HepG2 (cell line): ENCODE data around the gene ZSCAN26. TPM values are rescaled to one million over a fixed set of nuclear protein-coding genes. Genes with fewer than 3 reads are reported as not detected.
A peak's percentile ranks its signal among the peaks of the same experiment; 100 is the strongest.

ENCODE experiments used
- CREM ChIP-seq, 2 experiments: sonication (generic) in 1 of 2; formaldehyde crosslinking in 1 of 2; IDR thresholded peaks; 2 replicates each; pipeline versions ENCODE4 v1.4.0 to v1.6.1; 2016 to 2020; ENCODE audit warnings: antibody characterized with exemption in 1 of 2, mild to moderate bottlenecking in 1 of 2, missing genetic modification reagents in 1 of 2
- DNMT3B ChIP-seq: conservative IDR thresholded peaks from 2 replicates; pipeline ENCODE4 v1.6.1; 2016; ENCODE audit warnings: missing biosample characterization, control low read depth
- GABPB1 ChIP-seq: IDR thresholded peaks from 2 replicates; pipeline ENCODE4 v1.6.1; 2016; ENCODE audit warnings: mild to moderate bottlenecking, missing genetic modification reagents, moderate library complexity, missing compliant biosample characterization
- HHEX ChIP-seq: IDR thresholded peaks from 2 replicates; pipeline ENCODE4 v1.6.1; 2016; ENCODE audit warnings: control low read depth
- HNF4G ChIP-seq, 2 experiments: sonication (generic) in 1 of 2; formaldehyde crosslinking in 1 of 2; IDR thresholded peaks; 2 replicates each; pipeline versions ENCODE4 v1.4.0 to v1.6.1; 2011 to 2020; ENCODE audit warnings: borderline replicate concordance in 2 of 2, low read depth in 2 of 2, mild to moderate bottlenecking in 2 of 2, low read length in 1 of 2, missing genetic modification reagents in 1 of 2, moderate library complexity in 1 of 2
- HNRNPUL1 ChIP-seq: fragments of 200-400 bp; formaldehyde crosslinking; IDR thresholded peaks from 2 replicates; pipeline ENCODE4 v1.6.1; 2017; ENCODE audit warnings: low read depth, mild to moderate bottlenecking, low read length, moderate library complexity
- HOXA3 ChIP-seq: sonication (generic); formaldehyde crosslinking; IDR thresholded peaks from 2 replicates; pipeline ENCODE4 v1.5.0; 2020; ENCODE audit warnings: missing genetic modification reagents
- KMT2A ChIP-seq: sonication (generic); formaldehyde crosslinking; IDR thresholded peaks from 2 replicates; pipeline ENCODE4 v1.4.0; 2020; ENCODE audit warnings: missing genetic modification reagents
- NFYB ChIP-seq: sonication (generic); formaldehyde crosslinking; IDR thresholded peaks from 2 replicates; pipeline ENCODE4 v1.4.0; 2020; ENCODE audit warnings: missing genetic modification reagents
- RAD51 ChIP-seq: fragments of 450-650 bp; IDR thresholded peaks from 2 replicates; pipeline ENCODE4 v1.6.1; 2016; ENCODE audit warnings: borderline replicate concordance
- SETDB1 ChIP-seq: sonication (generic); formaldehyde crosslinking; IDR thresholded peaks from 2 replicates; pipeline ENCODE4 v1.5.1; 2020; ENCODE audit warnings: missing genetic modification reagents, mild to moderate bottlenecking, borderline replicate concordance
- SMC3 ChIP-seq: IDR thresholded peaks from 2 replicates; pipeline ENCODE4 v1.6.1; 2011; ENCODE audit warnings: low read length, improper control_type of control experiment
- SOX13 ChIP-seq, 3 experiments: fragments of 450-650 bp in 1 of 3; sonication (generic) in 1 of 3; formaldehyde crosslinking in 1 of 3; IDR thresholded peaks in 2 of 3; conservative IDR thresholded peaks in 1 of 3; 2 replicates each; pipeline versions ENCODE4 v1.5.0 to v1.6.1; 2016 to 2020; ENCODE audit warnings: antibody characterized with exemption in 1 of 3, mild to moderate bottlenecking in 1 of 3, missing compliant biosample characterization in 1 of 3, missing genetic modification reagents in 1 of 3, moderate library complexity in 1 of 3
- STAT5B ChIP-seq: sonication (generic); formaldehyde crosslinking; IDR thresholded peaks from 2 replicates; pipeline ENCODE4 v1.4.0; 2020; ENCODE audit warnings: missing genetic modification reagents
- SUZ12 ChIP-seq: fragments of 150-350 bp; IDR thresholded peaks from 2 replicates; pipeline ENCODE4 v1.6.1; 2014; ENCODE audit warnings: low read depth, low read length
- TBX2 ChIP-seq: sonication (generic); formaldehyde crosslinking; IDR thresholded peaks from 2 replicates; pipeline ENCODE4 v1.5.0; 2020; ENCODE audit warnings: missing genetic modification reagents, mild to moderate bottlenecking, borderline replicate concordance
- TOE1 ChIP-seq: sonication (generic); formaldehyde crosslinking; IDR thresholded peaks from 2 replicates; pipeline ENCODE4 v1.4.0; 2020; ENCODE audit warnings: mild to moderate bottlenecking, missing genetic modification reagents
- ZC3H4 ChIP-seq: sonication (generic); formaldehyde crosslinking; IDR thresholded peaks from 2 replicates; pipeline ENCODE4 v1.4.0; 2020; ENCODE audit warnings: missing genetic modification reagents, borderline replicate concordance
- ZSCAN21 ChIP-seq: sonication (generic); formaldehyde crosslinking; IDR thresholded peaks from 2 replicates; pipeline ENCODE4 v1.8.0; 2022; ENCODE audit warnings: mild to moderate bottlenecking, missing genetic modification reagents, moderate library complexity, borderline replicate concordance
- polyA plus RNA-seq, 8 experiments: library from polyadenylated mRNA; depleted of rRNA in 3 of 8; stranded (reverse) in 7 of 8; unstranded in 1 of 8; fragments of >200 nt; fragmentation: Illumina TruSeq in 4 of 8; extraction: Trizol in 4 of 8; gene quantifications; 2 replicates each; pipeline versions ENCODE4 v1.2.1 to v1.2.3, GENCODE V29; 2011 to 2016; ENCODE audit warnings: low read depth in 4 of 8, missing spikeins in 1 of 8, mixed read lengths in 1 of 8; ENCODE audit not compliant: insufficient read depth in 1 of 8
- total RNA-seq, 5 experiments: library from RNA; depleted of rRNA; stranded (reverse); fragments of >200 nt; fragmentation: Illumina TruSeq; extraction: Trizol; gene quantifications; 2 replicates each; pipeline ENCODE4 v1.2.3, GENCODE V29; 2016; ENCODE audit warnings: low read depth in 1 of 5
- TF ChIP-seq, protein P1 (sequence below): sonication (generic); formaldehyde crosslinking; IDR thresholded peaks from 2 replicates; pipeline ENCODE4 v1.4.0; 2020; ENCODE audit warnings: missing genetic modification reagents
- TF ChIP-seq, protein P2 (sequence below): IDR thresholded peaks from 2 replicates; pipeline ENCODE4 v1.6.1; 2016; ENCODE audit warnings: missing genetic modification reagents, missing compliant biosample characterization
- TF ChIP-seq, protein P3 (sequence below): sonication (generic); formaldehyde crosslinking; IDR thresholded peaks from 2 replicates; pipeline ENCODE4 v1.8.0; 2022; ENCODE audit warnings: mild to moderate bottlenecking, missing genetic modification reagents, moderate library complexity
- TF ChIP-seq, protein P4 (sequence below): sonication (generic); formaldehyde crosslinking; IDR thresholded peaks from 2 replicates; pipeline ENCODE4 v1.5.0; 2020; ENCODE audit warnings: mild to moderate bottlenecking, low read depth, missing genetic modification reagents, borderline replicate concordance
- TF ChIP-seq, protein P5 (sequence below): sonication (generic); formaldehyde crosslinking; conservative IDR thresholded peaks from 2 replicates; pipeline ENCODE4 v1.8.0; 2022; ENCODE audit warnings: low read depth, missing genetic modification reagents

The ZSCAN26 gene
- total and polyA plus RNA-seq, 2 of the 13 experiments (the other 11 are each of a cell fraction or from before 2014, with no cell fraction given), result 12.0 to 15.6 TPM

DNA sequence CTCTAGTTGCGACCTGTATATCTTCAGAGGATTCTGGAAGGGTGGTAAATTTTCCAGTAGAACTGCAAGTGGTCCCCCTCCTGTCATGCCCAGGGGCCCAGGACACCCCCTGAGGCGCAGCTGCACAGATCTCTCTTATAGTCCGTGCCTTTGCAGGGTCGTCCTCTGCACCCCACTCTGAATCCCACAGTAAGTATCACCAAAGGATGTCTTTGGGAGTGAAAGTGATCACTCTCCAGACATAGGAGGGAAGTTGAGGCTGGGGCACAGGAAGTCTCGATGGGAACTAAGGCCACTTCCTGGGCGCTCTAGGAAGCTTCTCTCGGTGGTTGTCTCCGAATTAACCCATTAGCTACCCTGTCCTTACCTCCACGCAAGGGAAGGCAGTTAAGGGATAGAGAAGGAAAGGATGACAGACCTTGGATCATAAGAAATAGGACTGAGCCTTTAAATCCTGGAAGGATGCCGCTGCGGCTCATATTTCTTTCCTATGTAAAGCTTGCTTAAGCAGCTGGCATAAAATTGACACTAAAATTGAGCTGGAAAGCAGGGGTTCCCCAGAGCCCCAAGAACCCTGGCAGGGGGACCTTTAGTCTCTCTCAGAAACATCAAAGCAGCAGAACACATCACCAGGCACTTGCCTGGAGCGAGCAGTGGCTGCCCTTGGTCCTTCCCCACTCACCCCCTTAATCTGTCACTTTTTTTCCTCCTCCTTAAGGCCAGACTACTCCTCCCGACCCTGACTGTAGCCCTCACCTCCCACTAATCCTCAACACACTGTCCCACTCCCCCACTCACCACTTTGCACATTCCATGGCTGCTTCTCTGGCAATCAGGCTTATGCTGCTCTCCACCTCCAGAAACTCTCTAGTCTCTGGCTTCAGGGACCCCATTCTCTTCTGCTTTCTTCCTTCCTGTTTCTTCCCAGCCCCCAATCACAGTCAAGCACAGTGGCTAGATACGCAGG is 14.7 kb upstream of the ZSCAN26 start, which contains the start of gene ZKSCAN4 (continued):
- TF ChIP-seq, protein P1, sequence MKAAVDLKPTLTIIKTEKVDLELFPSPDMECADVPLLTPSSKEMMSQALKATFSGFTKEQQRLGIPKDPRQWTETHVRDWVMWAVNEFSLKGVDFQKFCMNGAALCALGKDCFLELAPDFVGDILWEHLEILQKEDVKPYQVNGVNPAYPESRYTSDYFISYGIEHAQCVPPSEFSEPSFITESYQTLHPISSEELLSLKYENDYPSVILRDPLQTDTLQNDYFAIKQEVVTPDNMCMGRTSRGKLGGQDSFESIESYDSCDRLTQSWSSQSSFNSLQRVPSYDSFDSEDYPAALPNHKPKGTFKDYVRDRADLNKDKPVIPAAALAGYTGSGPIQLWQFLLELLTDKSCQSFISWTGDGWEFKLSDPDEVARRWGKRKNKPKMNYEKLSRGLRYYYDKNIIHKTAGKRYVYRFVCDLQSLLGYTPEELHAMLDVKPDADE, result no peak
- no peak for TF ChIP-seq SETDB1
- peak; percentile 89 for TF ChIP-seq KMT2A
- peak; percentile 82 for TF ChIP-seq CREM (IDR thresholded peaks at IDR 0.05)
- TF ChIP-seq CREM (CRISPR knock-in tag; IDR thresholded peaks at IDR 0.05), result no peak
- 0 out of 2 replicates have a peak, but pooled peaks have one; percentile 38 for TF ChIP-seq DNMT3B (CRISPR knock-in tag)
- no peak for TF ChIP-seq HNRNPUL1
- peak; percentile 85 for TF ChIP-seq HOXA3 (CRISPR knock-in tag)
- no peak for TF ChIP-seq SUZ12
- no peak for TF ChIP-seq RAD51
- no peak; the same call in 1 of the 2 replicates for TF ChIP-seq TOE1
- TF ChIP-seq STAT5B (CRISPR knock-in tag), result no peak
- peak; percentile 95 for TF ChIP-seq GABPB1 (CRISPR knock-in tag)
- TF ChIP-seq, protein P2, sequence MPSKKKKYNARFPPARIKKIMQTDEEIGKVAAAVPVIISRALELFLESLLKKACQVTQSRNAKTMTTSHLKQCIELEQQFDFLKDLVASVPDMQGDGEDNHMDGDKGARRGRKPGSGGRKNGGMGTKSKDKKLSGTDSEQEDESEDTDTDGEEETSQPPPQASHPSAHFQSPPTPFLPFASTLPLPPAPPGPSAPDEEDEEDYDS, result peak; percentile 65; the same call in 1 of the 2 replicates
- TF ChIP-seq NFYB (CRISPR knock-in tag), result no peak
- TF ChIP-seq TBX2 (CRISPR knock-in tag), result peak; percentile 10; the same call in 1 of the 2 replicates
- no peak for TF ChIP-seq ZC3H4 (CRISPR knock-in tag)
- TF ChIP-seq SOX13 (IDR thresholded peaks at IDR 0.05), result no peak
- peak in 1 of 2 experiments; percentile 63; a peak in 2 of 4 replicates for TF ChIP-seq SOX13 (CRISPR knock-in tag; conservative IDR thresholded peaks at IDR 0.05 in 1 of 2, IDR thresholded peaks at IDR 0.05 in 1 of 2)
- TF ChIP-seq, protein P3, sequence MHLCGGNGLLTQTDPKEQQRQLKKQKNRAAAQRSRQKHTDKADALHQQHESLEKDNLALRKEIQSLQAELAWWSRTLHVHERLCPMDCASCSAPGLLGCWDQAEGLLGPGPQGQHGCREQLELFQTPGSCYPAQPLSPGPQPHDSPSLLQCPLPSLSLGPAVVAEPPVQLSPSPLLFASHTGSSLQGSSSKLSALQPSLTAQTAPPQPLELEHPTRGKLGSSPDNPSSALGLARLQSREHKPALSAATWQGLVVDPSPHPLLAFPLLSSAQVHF (CRISPR knock-in tag), result no peak
- TF ChIP-seq HNF4G (IDR thresholded peaks at IDR 0.05; ENCODE audit: borderline replicate concordance, low read depth, low read length), result peak; percentile 57; the same call in 1 of the 2 replicates
- TF ChIP-seq HNF4G (CRISPR knock-in tag; IDR thresholded peaks at IDR 0.05; ENCODE audit: borderline replicate concordance, low read depth), result 0 out of 2 replicates have a peak, but pooled peaks have one; percentile 44
- TF ChIP-seq ZSCAN21 (CRISPR knock-in tag), result no peak
- no peak; the same call in 1 of the 2 replicates for TF ChIP-seq HHEX (CRISPR knock-in tag)
- TF ChIP-seq, protein P4, sequence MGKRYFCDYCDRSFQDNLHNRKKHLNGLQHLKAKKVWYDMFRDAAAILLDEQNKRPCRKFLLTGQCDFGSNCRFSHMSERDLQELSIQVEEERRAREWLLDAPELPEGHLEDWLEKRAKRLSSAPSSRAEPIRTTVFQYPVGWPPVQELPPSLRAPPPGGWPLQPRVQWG (CRISPR knock-in tag), result no peak
- peak; percentile 51; the same call in 1 of the 2 replicates for TF ChIP-seq SMC3
- TF ChIP-seq, protein P5, sequence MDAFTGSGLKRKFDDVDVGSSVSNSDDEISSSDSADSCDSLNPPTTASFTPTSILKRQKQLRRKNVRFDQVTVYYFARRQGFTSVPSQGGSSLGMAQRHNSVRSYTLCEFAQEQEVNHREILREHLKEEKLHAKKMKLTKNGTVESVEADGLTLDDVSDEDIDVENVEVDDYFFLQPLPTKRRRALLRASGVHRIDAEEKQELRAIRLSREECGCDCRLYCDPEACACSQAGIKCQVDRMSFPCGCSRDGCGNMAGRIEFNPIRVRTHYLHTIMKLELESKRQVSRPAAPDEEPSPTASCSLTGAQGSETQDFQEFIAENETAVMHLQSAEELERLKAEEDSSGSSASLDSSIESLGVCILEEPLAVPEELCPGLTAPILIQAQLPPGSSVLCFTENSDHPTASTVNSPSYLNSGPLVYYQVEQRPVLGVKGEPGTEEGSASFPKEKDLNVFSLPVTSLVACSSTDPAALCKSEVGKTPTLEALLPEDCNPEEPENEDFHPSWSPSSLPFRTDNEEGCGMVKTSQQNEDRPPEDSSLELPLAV, result no peak
